WI38 (cell line): ENCODE measurements around the gene NOS1AP.
"Not testable (repeated sequence)": the region's sequence is repeated elsewhere in the genome, so short reads cannot be mapped to it uniquely, and the experiment has no call there.

ENCODE experiments used
- H3K4me3 ChIP-seq: 2 replicates; pipeline ENCODE4 v1.5.1; 2011; ENCODE audit warnings: low read depth, mild to moderate bottlenecking, control low read depth, low read length
- CTCF ChIP-seq: IDR thresholded peaks from 2 replicates; pipeline ENCODE4 v1.5.1; 2012; ENCODE audit warnings: low read depth, mild to moderate bottlenecking, control low read depth, low read length

Gene NOS1AP

GRCh38 chr1:162168261-162168660, 98.8 kb downstream of the NOS1AP start:
- TF ChIP-seq CTCF = no peak

GRCh38 chr1:162169031-162169790, 99.7 kb downstream of the NOS1AP start:
- H3K4me3 ChIP-seq = no peak overlapping the region
- TF ChIP-seq CTCF = no peak

More at GRCh38 chr1:162168261-162168660, 98.8 kb downstream of the NOS1AP start:
- no peak overlapping the region for H3K4me3 ChIP-seq

DNA sequence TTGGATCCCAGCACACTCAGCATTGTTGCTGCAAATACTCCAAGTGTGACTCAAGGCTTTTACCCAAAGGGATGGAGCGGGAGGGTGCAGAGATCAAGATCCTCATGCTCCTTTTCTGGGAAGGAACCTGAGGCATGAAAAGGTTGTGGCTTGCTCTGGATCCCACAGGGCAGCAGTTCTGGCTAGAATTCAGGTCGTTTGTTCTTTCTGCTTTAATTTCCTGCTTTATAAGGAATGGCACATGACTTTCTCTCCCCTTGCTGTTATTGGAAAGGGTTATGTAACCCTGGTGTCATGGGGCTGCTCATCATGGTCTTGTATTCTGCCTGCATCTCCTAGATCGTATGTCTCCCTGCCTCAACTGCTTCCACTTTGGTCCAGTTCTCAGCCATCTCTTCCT, 101.6 kb downstream of the NOS1AP start:
- no peak for TF ChIP-seq CTCF
- no peak overlapping the region for H3K4me3 ChIP-seq

DNA sequence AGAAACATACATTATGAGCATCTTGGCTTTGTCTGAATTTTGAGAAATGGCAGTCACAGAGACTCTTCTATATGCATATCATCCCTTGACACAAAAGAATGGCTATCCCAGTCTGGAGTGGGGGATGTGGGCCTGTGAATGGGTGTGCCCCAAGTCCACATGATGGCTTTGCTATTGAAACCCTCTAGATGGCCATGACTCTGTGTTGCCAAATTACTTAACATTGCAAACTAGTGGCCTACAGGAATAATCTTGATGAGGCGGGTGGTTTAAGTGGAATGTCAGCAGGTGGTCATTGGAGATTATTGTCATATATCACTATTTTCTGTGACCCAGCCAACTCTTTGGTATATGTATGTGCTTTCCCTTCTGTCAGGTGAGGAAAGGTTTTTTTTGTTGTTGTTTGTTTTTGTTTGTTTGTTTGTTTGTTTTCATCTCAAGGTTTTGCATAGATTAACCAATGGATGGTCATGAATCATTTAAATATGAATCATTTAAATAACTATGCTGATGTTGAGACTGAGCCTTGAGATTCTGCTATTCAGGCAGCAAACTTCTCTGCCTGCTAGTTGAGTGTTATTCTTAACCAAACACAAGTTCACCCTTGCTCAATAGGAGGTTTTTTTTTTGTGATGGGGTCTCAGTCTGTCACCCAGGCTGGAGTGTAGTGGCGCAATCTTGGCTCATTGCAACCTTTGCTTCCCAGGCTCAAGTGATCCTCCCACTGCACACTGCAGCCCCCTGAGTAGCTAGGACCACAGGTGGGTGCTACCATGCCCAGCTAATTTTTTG, 103.0 kb downstream of the NOS1AP start:
- H3K4me3 ChIP-seq = no peak overlapping the region
- no peak for TF ChIP-seq CTCF

GRCh38 chr1:162173607-162174006, 104.1 kb downstream of the NOS1AP start:
- not testable (repeated sequence) for H3K4me3 ChIP-seq

DNA sequence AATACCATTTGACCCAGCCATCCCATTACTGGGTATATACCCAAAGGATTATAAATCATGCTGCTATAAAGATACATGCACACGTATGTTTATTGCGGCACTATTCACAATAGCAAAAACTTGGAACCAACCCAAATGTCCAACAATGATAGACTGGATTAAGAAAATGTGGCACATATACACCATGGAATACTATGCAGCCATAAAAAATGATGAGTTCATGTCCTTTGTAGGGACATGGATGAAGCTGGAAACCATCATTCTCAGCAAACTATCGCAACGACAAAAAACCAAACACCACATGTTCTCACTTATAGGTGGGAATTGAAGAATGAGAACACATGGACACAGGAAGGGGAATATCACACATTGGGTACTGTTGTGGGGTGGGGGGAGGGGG, 104.5 kb downstream of the NOS1AP start:
- H3K4me3 ChIP-seq = not testable (repeated sequence)

DNA sequence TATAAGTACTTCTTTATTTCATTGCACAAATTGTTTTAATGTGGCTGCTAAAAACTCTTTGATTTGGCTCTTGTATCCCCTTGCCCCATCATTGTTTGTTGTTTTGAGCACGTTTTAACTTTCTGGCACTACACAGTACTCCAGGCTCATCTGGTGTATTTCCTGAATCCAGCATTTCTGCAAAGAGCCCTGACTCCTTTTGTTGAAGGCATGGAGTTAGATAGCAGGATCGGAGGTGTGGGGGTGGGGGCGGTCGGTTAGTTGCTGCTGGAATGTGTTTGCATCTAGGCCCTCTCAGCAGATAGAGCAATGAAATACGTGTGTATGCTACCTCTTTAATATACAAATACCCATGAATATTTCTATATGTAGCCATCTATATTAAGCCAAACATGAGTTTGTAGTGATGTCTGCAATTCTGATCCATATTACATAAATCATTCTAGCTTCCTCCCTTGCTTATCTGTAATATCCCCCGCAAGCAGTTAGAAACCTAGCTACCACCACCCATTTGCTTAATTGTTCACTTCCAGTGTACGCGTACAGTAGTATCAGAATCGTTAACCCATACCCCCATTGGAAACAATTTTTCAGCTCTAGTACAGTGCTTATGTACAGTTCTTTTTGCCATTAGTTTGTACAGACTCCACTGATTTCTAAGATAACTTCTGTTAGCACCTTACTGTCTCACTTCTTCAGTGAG, 106.0 kb downstream of the NOS1AP start:
- no peak overlapping the region for H3K4me3 ChIP-seq
- no peak for TF ChIP-seq CTCF

DNA sequence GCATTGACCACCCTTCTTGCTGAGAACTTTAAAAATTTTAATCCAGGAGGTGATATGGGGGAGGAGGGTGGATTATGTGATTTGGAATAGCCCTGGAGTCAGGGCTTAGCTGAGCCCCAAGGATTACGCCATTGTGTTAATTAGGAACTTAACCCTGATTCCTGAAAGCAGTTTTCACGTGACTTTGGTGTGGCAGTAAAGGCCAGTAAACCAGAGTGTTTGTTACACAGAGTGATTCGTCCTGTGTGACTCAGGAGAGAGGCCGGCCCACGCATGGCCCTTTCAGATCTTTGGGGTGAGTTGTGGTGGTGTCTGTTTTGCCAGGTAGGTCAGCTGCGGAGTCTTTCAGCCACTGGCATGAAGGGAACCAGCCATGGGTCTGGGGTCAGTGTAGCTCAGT, 107.6 kb downstream of the NOS1AP start:
- no peak overlapping the region for H3K4me3 ChIP-seq
- no peak for TF ChIP-seq CTCF
